Activated gamma-delta T cell treated with Interleukin-2 at 50 U/mL for 16 hours (primary cell): ENCODE data around the gene LRRC25.

Source experiments
- DNase-seq: peaks from one replicate; pipeline ENCODE4 v3.0.0-alpha.2; 2020

LRRC25 gene

DNA sequence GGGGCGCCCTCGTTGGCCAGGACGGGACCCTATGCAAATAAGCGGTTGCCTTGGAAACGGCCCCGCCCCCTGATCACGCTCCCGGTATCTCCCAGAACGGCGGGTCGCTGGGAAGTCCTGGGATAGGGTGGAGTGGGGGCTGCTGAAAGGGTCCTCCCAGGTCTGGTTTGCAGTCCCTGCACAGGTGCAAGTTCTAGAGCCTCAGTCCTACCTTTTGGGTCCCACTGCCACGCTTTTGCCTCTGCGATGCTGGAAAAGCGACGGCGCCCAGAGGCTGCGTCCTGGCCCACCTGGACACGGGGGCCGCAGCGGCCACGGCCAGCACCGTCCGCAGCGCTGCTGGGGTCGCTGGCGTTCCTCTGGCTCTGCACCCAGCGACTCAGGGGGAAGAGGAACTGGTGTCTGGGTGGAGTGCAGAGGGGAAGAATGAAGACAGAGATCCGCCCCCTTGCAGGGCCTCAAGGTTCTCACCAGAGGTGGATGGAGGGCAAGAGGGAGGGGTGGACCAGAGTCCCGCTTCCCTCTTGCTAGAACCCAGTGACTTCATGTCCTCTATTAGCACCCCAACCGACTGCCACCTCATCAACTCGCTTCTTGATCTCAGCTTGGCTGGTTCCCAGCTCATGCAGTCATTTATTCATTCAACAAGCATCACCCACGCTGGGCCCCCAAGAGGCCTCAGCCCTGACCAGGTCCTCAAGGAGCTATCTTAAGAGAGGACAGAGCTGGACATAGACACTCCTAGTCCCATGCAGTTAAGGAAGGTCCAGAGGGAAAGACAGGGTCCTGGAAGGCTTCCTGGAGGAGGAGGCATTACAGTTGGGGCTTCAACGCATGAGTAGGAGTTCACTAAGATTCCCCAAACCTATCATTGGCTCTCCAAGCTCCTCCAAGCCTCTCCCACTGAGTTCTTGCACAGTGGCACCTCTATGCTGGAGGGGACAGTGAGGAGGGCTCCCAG, at the start of gene LRRC25:
Gene LRRC25, minus strand, starts transcription at position 381 of the 961 bp plus-strand sequence. CDS start 659 bp downstream, outside the sequence.
- DNase-seq: no peak

DNA sequence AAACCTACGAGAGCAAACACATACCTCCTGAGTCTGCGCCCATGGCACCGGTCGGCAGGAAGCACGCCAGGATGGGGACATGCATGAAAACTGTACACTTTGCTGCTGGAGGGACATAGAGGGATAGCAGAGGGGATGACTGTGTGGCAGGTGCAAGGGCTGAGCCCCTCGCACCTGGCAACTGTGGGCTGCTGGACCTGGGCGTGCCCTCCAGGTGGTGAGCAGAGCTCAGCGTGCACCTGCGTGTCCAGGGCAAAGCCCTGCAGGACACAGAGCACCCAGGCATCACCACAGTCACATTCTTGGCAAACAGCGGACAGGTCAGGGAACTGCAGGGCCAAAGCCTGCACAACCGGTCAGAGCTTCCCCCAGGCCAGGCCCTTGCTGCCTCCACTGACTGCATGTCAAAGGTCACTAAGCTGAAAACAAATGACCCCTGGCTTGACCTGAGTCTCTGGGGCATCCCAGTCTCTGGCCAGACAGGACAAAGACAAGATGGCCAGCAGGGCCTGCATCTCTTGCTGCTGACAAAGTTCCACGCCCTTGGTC, 49.5 kb upstream of the LRRC25 start:
- no peak for DNase-seq

DNA sequence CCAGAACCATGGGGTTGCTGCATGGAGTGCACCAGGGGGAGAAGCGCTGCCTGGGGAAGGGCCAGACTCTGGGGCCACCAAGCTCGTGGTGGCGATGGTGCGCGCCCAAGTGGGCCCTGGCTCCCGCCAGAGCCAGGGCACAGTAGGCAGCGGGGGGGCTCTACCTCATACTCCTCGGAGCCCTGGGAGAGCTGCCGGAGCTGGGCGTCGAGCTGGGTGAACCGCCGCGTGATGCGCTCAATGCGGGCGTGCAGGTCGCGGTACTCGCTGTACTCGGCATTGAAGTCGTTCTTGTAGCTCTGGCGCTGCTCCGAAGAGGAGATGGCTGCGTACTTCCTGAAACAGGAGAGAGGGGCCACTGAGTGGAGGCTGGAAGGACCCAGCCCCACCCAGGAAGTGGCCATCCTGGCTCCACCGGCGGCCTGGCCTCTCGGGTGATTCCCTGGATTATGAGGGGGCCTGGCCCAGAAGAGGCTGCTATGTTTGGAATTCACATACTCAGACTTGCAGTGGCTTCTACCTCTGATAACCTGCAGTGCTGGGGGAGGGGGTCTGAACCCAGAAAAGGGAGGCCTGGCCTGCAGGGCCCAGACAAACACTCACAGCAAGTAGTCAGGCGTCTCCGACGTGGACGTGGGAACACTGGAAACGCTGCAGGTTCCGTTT, 48.9 kb upstream of the LRRC25 start:
- no peak for DNase-seq

DNA sequence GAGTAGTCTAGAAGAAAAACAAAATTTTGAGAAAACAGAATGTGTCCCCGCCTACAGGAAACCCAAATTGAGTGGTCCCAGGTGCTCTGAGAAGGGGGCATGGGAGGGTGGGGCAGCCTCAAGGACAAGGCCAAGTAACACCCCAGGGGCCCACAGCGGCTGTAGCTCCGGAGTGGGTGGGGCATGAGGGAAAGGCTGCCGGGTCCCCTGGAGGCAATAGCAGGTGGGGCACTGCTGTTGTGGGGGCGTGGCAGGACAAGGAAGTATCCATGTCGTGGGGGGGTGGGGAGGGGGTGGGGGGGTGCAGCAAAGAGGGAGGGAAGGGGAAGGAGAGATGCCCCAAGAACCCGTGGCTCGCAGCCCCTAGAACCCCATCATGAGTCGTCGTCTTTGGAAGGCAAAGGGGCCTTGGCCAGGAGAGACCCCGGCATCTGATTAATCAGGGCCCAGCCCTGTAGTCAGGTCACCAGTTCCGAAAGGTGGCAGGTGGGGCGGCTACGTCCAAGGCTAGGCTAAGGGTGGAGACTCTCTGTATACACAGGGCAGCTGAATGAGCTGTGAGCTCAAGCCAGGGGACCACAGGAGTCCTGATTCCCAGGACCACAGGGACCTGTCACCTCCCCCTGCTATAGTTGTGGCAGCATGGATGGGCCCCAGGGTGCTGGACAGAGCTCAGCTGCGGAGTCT, 48.0 kb upstream of the LRRC25 start:
- no peak for DNase-seq

DNA sequence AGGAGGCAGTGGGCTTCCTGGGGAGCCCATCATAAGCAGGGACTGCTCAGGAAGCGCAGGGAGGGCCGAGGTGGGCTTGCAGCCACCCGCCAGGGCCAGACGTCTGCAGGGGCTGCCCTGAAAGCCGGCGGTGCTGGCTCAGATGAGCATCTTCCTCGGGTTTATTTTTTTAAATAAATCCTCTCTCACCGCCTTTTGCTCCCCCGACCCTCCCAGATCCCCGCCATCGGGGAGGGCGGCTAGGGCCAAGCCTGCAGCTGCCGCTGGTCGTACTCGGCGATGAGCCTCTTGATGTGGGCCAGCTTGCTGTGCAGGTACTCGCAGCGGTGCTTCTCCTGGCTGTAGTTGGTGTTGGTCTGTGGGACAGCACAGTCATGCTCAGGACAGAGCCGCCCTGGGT, 47.1 kb upstream of the LRRC25 start:
- no peak for DNase-seq

DNA sequence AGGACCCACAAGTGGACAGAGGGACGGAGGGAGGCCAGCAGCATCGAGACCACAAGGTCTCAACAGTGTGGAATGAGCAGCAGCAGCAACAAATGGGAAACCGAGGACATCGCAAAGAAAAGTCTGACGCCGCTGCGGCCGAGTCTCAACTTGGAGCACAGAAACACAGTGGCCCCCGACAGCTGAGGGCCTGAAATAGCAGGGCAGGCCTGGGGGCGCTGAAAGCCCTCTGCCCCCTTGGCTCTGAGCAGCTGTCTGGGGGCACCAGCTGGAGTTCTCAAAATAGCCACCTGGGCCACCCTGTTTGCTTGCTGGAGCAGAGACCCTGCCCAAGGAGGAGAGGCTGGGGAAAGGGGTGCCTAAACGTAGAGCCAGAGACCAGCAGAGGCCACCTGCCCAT, 46.4 kb upstream of the LRRC25 start:
- DNase-seq: no peak

DNA sequence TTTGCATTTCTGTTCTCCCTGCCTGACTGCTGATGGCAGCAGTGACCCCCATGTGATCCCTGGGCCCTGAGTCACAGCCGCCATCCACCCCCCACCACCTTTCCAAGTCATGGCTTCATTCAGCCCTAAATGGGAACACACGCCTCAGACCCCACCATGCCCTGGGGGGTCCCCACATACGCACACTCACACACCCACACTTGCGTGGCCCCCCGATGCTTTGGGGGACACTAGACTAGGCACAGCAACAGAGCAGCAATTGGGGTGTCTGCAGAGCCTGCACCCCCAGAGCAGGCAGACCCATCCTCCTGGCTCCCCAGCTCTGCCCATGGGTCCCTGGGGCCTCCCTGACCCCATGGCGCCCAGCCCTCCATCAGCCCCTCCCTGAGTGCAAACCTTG, 46.0 kb upstream of the LRRC25 start:
- no peak for DNase-seq

DNA sequence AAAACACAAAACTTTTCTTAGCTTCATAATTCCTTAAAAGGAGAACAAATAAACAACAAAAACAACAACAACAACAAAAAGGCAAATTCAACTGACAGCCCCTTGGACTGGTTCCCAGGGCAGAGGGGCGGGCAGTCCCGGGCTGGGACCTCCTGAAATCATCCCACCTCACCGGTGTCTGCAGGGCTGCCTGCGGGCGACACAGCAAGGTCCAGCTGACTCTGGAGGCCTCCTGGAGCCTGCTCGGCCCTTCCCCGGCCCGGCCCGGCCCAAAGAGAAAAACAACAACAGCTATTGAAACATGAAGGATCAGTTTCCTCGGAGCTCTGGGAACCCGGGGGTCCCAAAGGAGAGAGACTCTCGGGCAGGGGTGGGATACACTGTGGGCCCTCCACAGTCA, 45.5 kb upstream of the LRRC25 start:
- DNase-seq: no peak

DNA sequence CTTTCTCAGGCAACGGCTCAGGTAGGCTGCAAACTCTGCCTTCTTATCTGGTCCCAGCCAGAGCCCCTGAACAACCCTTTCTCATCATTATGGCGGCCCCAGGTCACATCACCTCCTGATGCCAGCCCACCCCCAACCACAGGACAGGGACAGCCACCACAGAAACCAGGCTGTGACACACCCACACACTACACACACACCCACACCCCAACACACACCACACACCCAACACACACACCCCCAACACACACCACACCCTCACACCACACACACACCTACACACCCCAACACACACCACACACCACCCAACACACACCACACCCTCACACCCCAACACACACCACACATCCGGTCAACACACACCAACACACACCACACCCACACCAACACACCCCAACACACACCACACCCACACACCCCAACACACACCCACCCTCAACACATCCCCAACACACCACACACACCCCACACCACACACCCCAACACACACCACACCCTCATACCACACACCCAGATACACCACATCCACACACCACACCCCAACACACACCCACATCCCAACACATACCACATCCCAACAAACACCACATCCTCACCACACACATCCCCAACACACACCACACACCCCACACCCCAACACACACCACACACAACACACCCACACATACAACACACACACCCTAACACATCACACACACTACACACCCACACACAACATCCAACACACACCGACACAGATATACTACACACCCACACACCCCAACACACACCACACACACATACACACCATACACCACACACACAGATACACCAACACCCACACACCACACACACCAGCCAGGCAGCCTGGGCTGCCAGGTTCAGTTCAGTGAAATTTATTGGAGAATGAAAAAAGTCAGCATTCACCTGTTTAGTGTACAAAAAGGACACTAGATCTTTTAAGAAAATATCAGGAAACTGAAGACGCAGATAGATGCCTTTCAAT, 44.7 kb upstream of the LRRC25 start:
- DNase-seq: no peak

DNA sequence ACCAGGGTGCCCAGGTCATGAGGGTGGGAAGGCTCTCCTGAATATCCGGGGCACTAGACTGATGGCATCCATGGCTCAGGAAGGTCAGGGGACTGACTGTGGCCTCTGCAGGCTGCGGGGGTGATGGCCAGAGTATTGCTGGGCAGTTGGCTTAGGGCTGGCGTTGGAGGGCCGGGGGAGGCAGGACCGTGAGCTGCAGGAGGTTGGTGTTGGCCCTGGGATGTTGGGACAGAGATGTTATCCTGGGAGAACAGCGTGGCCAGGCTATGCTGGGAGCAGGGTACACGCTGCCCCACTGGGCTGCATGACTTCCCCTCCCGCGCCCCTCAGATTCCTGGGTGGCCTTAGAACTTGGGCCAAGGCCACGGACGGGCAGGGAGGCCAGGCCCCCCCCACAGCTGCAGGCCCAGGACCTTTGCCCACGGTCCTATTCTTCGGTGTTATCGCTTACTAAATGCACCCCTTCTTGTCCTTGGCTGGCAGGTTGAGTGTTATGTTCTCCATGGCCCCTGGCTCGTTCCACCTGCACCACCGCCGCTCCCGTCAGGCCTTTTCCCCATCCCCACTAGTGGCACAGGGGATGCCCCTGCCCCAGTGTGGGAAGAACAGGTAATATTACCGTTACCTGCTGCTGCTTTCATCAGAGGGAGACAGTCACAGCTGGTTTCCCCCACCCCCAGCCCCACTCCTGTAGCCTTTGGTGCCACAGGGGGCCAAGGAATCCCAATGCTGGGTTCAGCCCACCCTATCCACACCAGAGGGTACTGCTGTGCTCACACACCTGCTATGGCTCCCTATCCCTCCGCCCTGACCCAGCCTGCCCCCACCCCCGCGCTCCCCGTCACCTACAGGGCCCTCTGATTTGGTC, 43.7 kb upstream of the LRRC25 start:
- no peak for DNase-seq

DNA sequence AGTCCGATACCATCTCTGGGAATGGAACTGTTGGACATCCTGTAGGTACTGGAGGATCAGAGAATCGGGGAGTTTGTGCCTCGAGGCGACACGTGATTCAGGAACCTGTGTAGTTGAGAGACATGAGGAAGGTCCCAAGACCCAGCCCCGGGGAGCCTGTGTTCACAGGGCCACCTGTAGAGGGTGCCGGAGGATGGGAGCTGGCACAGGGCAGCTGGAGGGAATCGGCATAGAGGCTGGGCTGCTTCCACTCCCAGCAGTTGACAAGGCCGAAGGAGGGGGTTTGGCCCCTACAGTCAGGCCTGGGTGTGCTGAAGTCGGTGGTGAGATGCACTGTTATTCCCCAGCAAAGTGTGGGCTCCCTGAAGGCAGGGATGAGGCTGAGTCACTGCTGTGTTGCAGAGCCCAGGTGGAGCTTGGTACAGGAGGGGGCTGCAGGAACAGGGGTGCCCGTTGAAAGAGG, 43.0 kb upstream of the LRRC25 start:
- no peak for DNase-seq

DNA sequence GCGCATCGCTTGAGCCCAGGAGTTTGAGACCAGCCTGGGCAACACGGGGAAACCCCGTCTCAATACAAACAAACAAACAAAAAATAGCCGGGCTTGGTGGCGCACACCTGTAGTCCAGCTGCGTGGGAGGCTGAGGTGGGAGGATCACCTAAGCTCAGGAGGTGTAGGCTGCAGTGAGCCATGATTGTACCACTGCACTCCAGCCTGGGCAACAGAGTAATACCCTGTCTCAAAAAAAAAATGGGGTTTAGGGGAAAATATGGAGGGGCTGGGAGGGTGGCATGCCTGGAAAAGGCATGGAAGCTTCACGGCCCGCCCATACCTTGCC, 42.5 kb upstream of the LRRC25 start:
- DNase-seq: no peak

DNA sequence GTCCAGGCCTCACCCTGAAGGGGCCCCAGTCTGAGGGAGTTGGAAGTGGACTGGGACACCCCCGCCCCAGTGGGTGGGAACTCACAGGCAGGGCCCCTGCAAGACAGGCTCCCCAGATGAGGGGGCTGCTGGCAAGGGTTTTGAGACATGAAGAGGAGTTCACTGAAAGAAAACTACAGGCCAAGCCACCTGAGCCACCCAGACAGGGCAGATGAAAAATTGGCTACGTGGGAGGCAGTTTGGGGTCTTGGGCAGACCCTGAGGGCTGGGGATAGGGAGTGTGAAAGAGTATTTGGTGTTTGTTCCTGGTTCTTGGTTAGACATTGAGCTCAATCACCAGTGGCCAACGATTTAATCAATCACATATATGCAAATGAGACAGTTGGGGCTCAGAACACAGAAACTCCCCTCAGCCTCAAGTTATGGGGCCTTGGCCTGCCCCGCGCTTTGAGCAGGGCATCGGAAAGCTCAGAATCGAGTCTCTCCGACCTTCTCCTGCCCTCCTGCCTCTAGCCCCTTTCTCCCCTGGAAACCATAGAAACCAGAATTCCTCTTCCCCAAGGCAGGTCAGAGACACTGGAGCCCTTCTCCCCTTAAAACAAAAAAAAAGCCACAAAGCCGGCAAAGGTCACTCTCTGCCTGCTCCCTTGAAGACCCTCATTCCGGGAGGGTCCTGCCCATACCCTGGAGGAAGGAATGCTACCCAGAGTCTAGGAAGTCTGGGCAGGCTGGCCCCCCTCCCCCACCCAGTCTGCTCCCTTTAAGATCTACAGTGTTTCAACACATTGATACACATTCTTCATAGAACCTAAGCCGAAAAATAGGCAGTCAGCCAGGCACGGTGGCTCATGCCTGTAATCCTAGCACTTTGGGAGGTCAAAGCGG, 41.8 kb upstream of the LRRC25 start:
- DNase-seq: no peak

DNA sequence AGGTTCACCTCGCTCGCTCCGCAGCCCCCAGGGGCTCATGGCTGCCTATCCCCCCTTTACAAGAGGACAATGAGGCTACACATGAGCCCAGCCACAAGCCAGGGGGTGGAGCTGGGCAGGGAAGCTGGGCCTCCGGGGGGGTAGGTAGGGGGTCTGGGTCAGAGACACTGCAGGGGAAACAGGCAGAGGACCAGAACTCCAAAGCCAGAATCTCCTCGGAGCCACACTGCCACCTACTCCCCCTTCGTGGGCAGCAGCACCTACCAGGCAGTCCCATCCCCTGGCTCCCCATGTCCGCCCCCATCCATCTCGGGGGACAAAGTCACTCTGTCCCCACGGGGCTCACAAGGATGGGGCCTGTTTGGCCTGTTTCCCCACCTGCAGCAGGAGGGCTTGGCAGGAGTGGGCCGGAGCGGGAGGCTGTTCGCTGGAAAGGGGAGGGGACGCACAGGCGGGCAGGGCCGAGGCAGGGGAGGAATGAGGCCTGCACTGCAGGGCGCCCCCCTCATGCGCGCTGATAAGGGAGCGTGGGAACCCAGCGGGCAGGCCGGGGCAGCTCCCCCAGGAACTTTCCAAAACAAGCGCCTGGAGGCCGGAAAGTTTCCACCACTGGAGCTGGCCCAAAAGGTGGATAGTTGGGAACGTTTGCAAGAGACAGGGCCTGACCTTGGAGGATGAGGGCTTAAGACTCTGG, 41.1 kb upstream of the LRRC25 start:
- no peak for DNase-seq

DNA sequence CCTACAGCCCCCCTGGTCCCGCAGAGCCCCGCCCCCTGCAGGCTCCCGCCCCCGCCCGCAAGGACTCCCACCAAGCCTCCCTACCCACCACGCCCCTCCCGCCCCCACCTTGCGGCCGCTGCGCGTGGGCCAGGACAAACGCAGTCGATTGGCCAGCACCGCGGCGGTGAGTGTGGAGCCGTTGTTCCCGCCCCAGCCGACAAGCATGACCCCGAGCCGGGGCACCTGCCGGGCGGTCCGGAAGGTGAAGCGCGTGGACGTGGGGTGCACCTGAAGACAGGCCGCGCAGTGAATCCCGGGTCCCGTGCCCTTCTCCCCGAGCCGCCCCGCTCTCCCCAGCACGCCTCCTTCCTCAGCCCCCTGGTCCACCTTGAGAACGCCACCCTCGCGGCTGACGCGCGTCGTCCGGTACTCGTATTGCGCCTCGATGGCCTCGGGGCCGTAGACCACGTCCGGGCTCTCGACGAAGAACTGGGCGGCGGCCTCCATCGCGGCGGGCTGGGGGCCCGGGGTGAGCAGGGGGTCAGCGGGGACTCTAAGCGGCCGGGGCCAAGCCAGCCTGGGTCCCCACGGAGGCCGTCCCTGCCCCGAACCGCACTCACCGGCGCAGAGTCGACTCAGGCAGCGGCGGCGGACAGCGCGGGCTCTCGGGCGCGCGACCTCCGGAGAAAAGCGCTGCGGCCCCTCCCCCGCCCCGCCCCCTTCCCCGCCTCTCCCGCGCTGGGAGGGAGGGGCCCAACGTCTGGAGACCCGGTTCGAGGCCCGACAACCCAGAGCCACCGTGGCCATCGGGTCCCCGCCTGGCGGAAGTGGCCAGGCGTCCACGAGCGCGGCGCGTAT, 40.3 kb upstream of the LRRC25 start, which contains the start of gene ISYNA1:
Gene ISYNA1, minus strand, starts transcription at position 643 of the 840 bp plus-strand sequence. Its CDS starts 154 bp downstream, at position 489.
- peak; percentile 54 for DNase-seq

DNA sequence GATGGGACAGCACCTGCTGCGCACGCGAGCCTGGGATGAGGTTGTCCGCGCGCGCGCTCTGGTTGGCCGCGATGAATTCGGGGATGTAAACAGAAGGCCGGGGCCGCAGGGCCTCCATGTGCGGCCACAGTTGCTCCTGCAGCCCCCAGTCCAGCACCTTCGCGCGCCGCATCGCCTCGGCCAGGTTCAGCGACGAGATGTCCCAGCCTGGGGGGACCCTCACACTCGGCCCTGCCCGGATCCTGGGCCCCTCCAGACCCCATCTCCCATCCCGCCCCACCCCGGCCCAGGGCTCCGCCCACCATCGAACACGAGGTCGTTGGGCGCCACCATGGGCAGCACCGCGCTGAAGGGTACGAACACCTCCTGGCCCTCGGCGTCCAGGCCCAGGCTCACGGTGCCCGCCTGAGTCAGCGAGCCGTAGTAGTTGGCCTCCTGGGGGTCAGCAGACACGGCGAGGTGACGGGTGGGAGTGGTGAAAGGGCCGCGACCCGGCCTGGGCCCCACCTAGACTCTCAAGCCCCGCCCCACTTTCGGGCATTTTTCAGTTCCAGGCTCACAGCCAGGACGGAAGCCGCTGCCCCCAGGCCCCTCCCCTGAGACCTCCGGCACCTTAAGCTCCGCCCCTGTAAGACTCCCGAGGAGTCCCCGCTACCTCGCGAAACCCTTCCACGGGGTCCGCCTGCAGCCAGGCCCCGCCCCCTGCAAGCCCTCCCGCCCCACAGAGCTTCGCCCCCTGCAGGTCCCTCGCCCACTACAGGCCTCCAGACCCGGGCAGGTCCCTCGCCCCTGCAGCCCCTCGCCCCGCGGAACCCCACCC, 39.5 kb upstream of the LRRC25 start:
- DNase-seq: peak; percentile 85
